VCaP (cell line): ENCODE data around the gene WSCD1.

ENCODE experiments used
- H3K27ac ChIP-seq: fragments of 450-650 bp; 2 replicates; pipeline ENCODE4 v1.5.1; 2017
- TF ChIP-seq, protein P1 (sequence below): fragments of 450-650 bp; conservative IDR thresholded peaks from 2 replicates; pipeline ENCODE4 v1.5.1; 2017; ENCODE audit warnings: mild to moderate bottlenecking, moderate library complexity

The WSCD1 gene

DNA sequence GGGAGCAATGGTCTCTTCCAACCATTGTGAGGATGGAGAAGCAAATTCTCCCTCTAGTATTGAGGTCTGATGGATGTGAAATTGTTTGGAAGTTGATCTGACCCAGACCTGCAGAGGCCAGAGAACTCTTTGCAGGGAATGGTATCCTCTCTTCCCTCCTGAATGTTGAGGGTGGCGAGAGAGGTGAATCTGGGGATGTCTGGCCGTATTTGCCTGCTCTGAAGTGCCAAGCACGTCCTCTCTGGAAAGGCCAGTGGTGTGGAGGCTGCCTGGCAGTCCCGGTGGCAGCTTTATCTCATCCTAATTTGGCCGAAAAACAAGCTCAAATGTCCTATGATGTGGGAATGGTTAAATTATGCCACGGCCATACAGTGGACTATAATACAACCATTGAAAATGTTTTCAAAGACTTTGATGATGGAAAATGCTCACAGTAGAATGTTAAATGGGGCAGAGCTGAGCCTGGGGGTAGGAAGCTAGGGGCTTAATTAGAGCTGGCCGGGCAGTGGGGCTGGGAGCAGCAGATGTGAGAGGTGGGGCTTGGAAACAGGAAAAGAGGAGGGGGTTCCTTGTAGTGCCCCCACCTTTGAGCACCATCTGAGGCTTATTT, 30.8 kb downstream of the WSCD1 start:
- H3K27ac ChIP-seq, result no peak overlapping the region

DNA sequence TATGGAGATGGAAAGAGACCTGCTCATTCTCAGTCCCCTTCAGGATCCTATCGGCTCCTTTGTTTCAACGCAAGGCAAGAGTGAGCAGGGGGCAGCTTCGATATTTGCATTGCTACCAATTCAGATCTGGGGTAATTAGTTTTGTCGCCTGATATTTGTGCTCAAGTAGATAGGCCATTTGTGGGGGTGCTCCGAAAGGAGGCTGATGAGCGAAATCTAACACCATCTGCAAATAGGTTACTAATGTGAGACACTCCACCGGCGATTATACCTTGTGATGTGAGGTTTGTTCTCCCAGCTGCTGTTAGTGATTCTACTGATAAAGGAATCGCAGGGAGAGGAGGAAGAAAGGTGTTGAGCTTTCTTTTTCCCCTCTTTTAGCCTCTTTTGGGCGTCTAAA, 31.5 kb downstream of the WSCD1 start:
- TF ChIP-seq, protein P1, sequence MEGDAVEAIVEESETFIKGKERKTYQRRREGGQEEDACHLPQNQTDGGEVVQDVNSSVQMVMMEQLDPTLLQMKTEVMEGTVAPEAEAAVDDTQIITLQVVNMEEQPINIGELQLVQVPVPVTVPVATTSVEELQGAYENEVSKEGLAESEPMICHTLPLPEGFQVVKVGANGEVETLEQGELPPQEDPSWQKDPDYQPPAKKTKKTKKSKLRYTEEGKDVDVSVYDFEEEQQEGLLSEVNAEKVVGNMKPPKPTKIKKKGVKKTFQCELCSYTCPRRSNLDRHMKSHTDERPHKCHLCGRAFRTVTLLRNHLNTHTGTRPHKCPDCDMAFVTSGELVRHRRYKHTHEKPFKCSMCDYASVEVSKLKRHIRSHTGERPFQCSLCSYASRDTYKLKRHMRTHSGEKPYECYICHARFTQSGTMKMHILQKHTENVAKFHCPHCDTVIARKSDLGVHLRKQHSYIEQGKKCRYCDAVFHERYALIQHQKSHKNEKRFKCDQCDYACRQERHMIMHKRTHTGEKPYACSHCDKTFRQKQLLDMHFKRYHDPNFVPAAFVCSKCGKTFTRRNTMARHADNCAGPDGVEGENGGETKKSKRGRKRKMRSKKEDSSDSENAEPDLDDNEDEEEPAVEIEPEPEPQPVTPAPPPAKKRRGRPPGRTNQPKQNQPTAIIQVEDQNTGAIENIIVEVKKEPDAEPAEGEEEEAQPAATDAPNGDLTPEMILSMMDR, result no peak
- H3K27ac ChIP-seq, result no peak overlapping the region

More for the DNA sequence above, 30.8 kb downstream of the WSCD1 start:
- TF ChIP-seq, protein P1, result no peak

DNA sequence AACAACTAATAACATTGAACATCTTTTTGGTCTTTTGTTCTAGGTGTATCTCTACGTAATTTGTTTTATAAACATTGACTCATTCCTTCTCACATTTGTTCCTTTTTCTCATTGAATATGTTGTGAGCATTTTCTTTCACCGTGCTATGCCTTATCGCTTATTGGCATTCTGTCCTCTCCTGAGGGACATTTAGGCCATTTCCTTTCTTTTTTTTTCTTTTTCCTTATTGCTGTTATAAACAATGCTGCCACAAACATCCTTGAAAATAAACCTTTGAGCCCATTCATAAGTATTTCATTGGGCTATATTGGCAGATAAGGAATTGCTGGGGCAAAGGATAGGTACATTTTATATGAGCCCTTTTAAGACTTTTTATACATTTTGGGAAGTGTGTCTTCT, 32.4 kb downstream of the WSCD1 start:
- TF ChIP-seq, protein P1, result no peak
- H3K27ac ChIP-seq, result no peak overlapping the region

DNA sequence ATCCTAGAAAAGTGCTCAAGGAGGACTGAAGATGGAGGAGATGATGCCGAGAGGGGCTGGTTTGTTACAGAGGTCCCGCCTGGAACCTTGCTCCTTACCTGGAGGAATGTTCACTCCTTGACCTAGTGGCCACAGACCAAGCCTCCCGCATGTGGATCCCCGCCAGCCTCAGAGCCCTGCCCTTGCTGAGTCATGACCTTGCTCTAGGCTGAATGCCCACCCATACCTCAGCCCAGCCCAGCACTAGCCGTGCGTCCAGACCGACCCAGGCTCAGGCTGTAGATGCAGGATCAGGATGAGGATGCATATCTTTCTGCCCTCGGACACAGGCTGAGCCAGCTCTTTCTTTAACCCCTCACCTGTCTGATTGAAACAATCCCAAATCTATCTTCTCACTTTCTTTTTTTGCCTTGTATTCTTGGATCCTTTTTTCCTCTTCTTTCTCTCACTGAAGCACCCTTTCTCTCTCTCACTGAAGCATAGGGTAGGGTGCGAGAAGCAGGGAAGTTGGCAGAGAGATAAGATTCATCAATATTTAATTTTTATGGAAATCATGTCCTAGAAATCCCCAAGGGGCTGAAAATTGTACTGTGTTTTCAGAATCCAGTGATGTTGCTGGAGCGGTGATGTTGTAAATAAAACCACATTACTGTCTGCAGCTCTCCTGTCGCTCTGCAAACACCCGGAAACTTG, 34.9 kb downstream of the WSCD1 start:
- TF ChIP-seq, protein P1, result no peak
- no peak overlapping the region for H3K27ac ChIP-seq

DNA sequence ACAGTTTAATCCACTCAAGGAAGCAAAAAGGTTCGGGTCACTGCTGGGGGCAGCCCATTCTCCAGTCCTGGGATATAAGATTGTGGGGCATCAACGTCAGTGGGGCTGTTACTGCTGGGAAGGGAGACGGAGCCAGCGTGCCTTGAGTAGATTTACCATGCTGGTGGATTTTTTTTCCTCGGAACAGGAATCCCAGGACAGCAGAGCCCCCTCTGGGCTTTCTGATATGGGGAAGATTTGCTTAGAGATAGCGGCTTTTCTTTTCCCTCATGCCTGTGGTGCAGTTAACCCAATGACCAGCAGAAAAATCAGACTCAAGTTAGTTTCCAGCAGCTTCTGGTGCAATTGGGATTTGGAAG, 35.4 kb downstream of the WSCD1 start:
- TF ChIP-seq, protein P1, result no peak
- no peak overlapping the region for H3K27ac ChIP-seq

DNA sequence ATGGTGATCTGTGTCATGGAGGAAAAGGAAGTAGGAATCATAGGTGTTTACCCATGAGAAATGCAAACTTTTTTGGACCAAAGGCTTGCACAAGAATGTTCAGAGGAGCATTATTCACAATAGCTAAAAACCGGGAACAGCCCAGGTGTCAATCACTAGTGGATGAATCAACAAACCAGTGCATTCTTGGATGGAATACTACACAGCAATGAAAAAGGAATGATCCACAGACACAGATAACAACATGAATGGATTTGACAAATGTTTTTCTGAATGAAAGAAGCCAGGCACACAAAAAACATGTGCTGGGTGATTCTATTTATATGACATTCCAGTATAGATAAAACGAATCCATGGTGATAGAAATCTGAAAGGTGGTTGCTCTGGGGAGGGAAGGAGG, 36.0 kb downstream of the WSCD1 start:
- H3K27ac ChIP-seq, result no peak overlapping the region
- TF ChIP-seq, protein P1, result no peak

DNA sequence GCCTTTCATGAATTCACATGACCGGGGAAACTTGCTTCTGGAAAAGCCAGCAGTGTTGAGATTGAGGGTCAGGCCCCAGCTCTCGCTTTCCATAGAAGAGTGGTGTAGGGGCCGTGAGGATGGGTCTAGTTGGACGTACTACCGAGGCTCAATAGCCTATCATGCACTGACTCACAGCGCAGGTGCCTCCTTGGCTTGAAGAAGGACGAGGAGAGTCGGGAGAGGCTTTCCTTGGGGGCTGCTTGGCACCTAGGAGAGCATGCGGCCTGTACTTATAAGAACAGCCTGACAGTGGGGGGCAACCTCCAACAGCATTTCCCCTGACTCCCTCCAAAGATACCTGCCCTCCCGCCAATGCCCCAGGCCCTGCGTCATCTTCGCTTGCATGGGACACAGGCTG, 37.6 kb downstream of the WSCD1 start:
- no peak overlapping the region for H3K27ac ChIP-seq

More for the DNA sequence above, 37.6 kb downstream of the WSCD1 start:
- TF ChIP-seq, protein P1, result no peak
